PC-9 (cell line): ENCODE data around the gene TDO2. TPM values are rescaled to one million over a fixed set of nuclear protein-coding genes. Genes with fewer than 3 reads are reported as not detected.

Experiments
- BruUV-seq: library from RNA; stranded (reverse); fragments of 400-500 nt; replicated peaks from 2 replicates; lab custom pipeline; 2021; lab: Mats Ljungman, UMichigan
- CTCF ChIA-PET: fragments of 300-600 bp; sonication (Branson Sonifier 250); formaldehyde crosslinking; loops from one replicate; lab custom pipeline; 2022; ENCODE audit warnings: antibody characterized with exemption; lab: Charles Lee
- POLR2A ChIA-PET: fragments of 300-600 bp; sonication (Branson Sonifier 250); formaldehyde crosslinking; loops from one replicate; lab custom pipeline; 2022; ENCODE audit warnings: antibody characterized with exemption; ENCODE audit not compliant: unreplicated experiment; lab: Charles Lee
- DNase-seq, 2 experiments: peaks; one replicate each; pipeline versions ENCODE4 v3.0.0 to v3.0.0-alpha.2; 2015 to 2022; ENCODE audit warnings: mixed read lengths in 1 of 2
- H2AFZ ChIP-seq: fragments of 200-600 bp; sonication (generic); 2 replicates; pipeline ENCODE4 v1.8.1; 2017; ENCODE audit warnings: antibody characterized with exemption
- H3F3A ChIP-seq: fragments of 200-600 bp; sonication (generic); 2 replicates; pipeline ENCODE4 v1.8.1; 2017; ENCODE audit warnings: antibody characterized with exemption, mild to moderate bottlenecking, low read depth; ENCODE audit not compliant: insufficient read depth
- H3K27ac ChIP-seq: fragments of 200-600 bp; sonication (generic); 2 replicates; pipeline ENCODE4 v1.6.1; 2016; ENCODE audit warnings: mixed run types
- H3K27me3 ChIP-seq: fragments of 200-600 bp; sonication (generic); 2 replicates; pipeline ENCODE4 v1.6.1; 2016; ENCODE audit warnings: low read depth, mixed run types; ENCODE audit not compliant: insufficient read depth
- H3K36me3 ChIP-seq: fragments of 200-600 bp; sonication (generic); 2 replicates; pipeline ENCODE4 v1.6.1; 2016; ENCODE audit warnings: low read depth, mixed run types
- H3K4me1 ChIP-seq: fragments of 200-600 bp; sonication (generic); replicated peaks from 2 replicates; pipeline ENCODE4 v1.6.1; 2016; ENCODE audit warnings: mixed run types; ENCODE audit not compliant: insufficient read depth
- H3K4me2 ChIP-seq: fragments of 200-600 bp; sonication (generic); 2 replicates; pipeline ENCODE4 v1.6.1; 2017; ENCODE audit warnings: mixed run types
- H3K4me3 ChIP-seq: fragments of 200-600 bp; sonication (generic); 2 replicates; pipeline ENCODE4 v1.6.1; 2016; ENCODE audit warnings: mixed run types
- H3K79me2 ChIP-seq: fragments of 200-600 bp; sonication (generic); 2 replicates; pipeline ENCODE4 v1.6.1; 2017; ENCODE audit warnings: low read depth, mixed run types
- H3K9me2 ChIP-seq: fragments of 200-600 bp; sonication (generic); 2 replicates; pipeline ENCODE4 v1.8.1; 2017; ENCODE audit warnings: mild to moderate bottlenecking; ENCODE audit not compliant: insufficient read depth
- H3K9me3 ChIP-seq: fragments of 200-600 bp; sonication (generic); 2 replicates; pipeline ENCODE4 v1.8.1; 2016; ENCODE audit warnings: low read depth; ENCODE audit not compliant: insufficient read depth
- H4K20me1 ChIP-seq: fragments of 200-600 bp; sonication (generic); 2 replicates; pipeline ENCODE4 v1.8.1; 2017; ENCODE audit not compliant: insufficient read depth
- CTCF ChIP-seq: fragments of 200-600 bp; sonication (generic); conservative IDR thresholded peaks from 2 replicates; pipeline ENCODE4 v1.6.1; 2017; ENCODE audit warnings: mixed run types, antibody characterized with exemption, mild to moderate bottlenecking, moderate library complexity
- EZH2 ChIP-seq: fragments of 200-600 bp; sonication (generic); IDR thresholded peaks from 2 replicates; pipeline ENCODE4 v1.8.0; 2017; ENCODE audit warnings: antibody characterized with exemption, low read depth
- intact Hi-C: fragments of 100-400 bp; cut with micrococcal nuclease; formaldehyde crosslinking; loops from one replicate; pipeline ENCODE4 v1.10.0; 2022; ENCODE audit not compliant: unreplicated experiment
- total RNA-seq: library from RNA; stranded (reverse); gene quantifications from 2 replicates; pipeline ENCODE4 v1.2.3, GENCODE V29; 2021

Gene TDO2
- total RNA-seq, 1 experiment from 2014 or later, result 1.3 TPM

DNA sequence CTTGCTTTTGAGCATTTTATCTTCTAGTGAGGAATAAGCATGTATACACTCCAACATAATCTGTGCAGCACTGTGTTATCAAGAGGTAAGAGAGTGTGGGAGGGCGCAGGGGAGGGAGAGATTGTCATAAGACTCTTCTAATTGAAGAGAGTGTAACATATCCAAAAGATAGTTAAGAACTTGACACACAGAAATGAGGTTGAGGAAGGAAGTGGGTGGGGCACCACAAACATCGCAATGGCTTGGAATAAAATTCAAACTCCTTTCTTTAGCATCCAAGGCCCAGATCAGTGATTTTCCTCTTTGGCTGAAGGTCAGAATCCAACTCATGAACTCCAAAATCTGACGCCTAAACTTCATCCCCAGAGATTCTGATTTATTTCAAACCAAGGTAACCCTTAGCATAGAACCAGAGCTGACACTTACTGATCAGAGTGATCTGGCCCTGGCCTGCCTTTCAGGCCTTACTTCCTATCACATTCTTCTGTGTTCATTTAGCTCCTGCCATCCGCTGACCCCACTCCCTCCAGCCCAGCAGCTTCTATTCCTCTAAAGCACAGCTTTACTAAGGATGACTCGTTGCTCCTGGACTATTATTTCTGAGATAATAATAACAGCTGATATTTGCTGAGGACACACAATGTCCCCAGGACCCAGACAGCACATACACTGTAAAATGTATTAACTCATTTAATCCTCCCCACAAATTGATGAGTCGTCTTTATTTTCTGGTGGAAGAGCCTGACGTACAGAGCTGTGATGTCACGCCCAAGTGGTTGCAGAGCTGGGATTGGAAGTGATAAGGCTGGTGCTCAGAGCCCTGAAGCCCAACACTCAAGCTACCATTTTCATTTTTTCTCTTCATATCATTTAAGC lies 60.8 kb downstream of the TDO2 start:
- Histone ChIP-seq H3K4me1 (no peaks in the 10 kb centered on the region), H3K27ac (no peak overlapping the region), H3F3A (no peaks in the 10 kb centered on the region), H3K9me2 (no peaks in the 10 kb centered on the region), H3K4me3 (no peak overlapping the region), H3K27me3 (no peaks in the 10 kb centered on the region), H3K36me3 (no peaks in the 10 kb centered on the region), H2AFZ (no peak overlapping the region), H4K20me1 (no peaks in the 10 kb centered on the region), H3K4me2 (no peak overlapping the region), H3K9me3 (no peaks in the 10 kb centered on the region), H3K79me2 (no peaks in the 10 kb centered on the region)
- ChIA-PET CTCF (no interaction called here), POLR2A (no interaction called here)
- no peak for DNase-seq
- TF ChIP-seq CTCF (no peak), EZH2 (no peak)
- no TSS peak for BruUV-seq
- intact Hi-C loops, result no loop called here

GRCh38 chr4:155966171-155966570 lies 62.7 kb downstream of the TDO2 start:
- POLR2A ChIA-PET, result interaction anchor here (0.6 kb wide), 1 partner anchor 16 kb away, joined by 3 read pairs; no protein-coding TSS in a partner anchor
- no peak overlapping the region for H3K27ac ChIP-seq
- no peaks in the 10 kb centered on the region for H3K36me3 ChIP-seq
- DNase-seq, result no peak
- H3K9me3 ChIP-seq, result no peaks in the 10 kb centered on the region
- intact Hi-C loops, result no loop called here
- no peaks in the 10 kb centered on the region for H3K79me2 ChIP-seq
- H3F3A ChIP-seq, result no peaks in the 10 kb centered on the region
- BruUV-seq, result no TSS peak
- H3K9me2 ChIP-seq, result no peaks in the 10 kb centered on the region
- no peak for TF ChIP-seq EZH2
- no peak for TF ChIP-seq CTCF
- CTCF ChIA-PET, result no interaction called here
- H3K4me2 ChIP-seq, result no peak overlapping the region
- no peaks in the 10 kb centered on the region for H3K27me3 ChIP-seq
- no peak overlapping the region for H3K4me3 ChIP-seq
- H4K20me1 ChIP-seq, result no peaks in the 10 kb centered on the region
- H2AFZ ChIP-seq, result no peak overlapping the region
- H3K4me1 ChIP-seq, result no peaks in the 10 kb centered on the region

GRCh38 chr4:155966731-155967395 lies 63.4 kb downstream of the TDO2 start:
- H3K9me2 ChIP-seq, result no peaks in the 10 kb centered on the region
- no peak overlapping the region for H3K27ac ChIP-seq
- CTCF ChIA-PET, result no interaction called here
- H3K79me2 ChIP-seq, result no peaks in the 10 kb centered on the region
- intact Hi-C loops, result no loop called here
- DNase-seq, result no peak
- no TSS peak for BruUV-seq
- H3K4me1 ChIP-seq, result no peaks in the 10 kb centered on the region
- H2AFZ ChIP-seq, result no peak overlapping the region
- no peaks in the 10 kb centered on the region for H3K36me3 ChIP-seq
- no peaks in the 10 kb centered on the region for H4K20me1 ChIP-seq
- H3K27me3 ChIP-seq, result no peaks in the 10 kb centered on the region
- H3K4me2 ChIP-seq, result no peak overlapping the region
- no peaks in the 10 kb centered on the region for H3K9me3 ChIP-seq
- no peak overlapping the region for H3K4me3 ChIP-seq
- TF ChIP-seq CTCF (no peak), EZH2 (no peak)
- POLR2A ChIA-PET, result interaction anchor here (0.6 kb wide), 1 partner anchor 16 kb away, joined by 3 read pairs; no protein-coding TSS in a partner anchor
- no peaks in the 10 kb centered on the region for H3F3A ChIP-seq

Other genes with a start within 250 kb of the TDO2 start
- 0.17 and 0.43 TPM in 2 replicates for gene GUCY1A1, start 236.8 kb upstream of the TDO2 start, total RNA-seq
- gene GUCY1B1, start 144.7 kb upstream of the TDO2 start, total RNA-seq, result 0.38 and 0.39 TPM in 2 replicates
- gene ASIC5, start 37.4 kb upstream of the TDO2 start, total RNA-seq, result not detected in 2 replicates
- 4.8 and 5.0 TPM in 2 replicates for gene CTSO, start 50.2 kb downstream of the TDO2 start, total RNA-seq